Activated CD8-positive, alpha-beta T cell treated with anti-CD3 and anti-CD28 coated beads for 36 hours (primary cell): Measurements from ENCODE around the gene SIN3B. TPM values are rescaled to one million over a fixed set of nuclear protein-coding genes. Genes with fewer than 3 reads are reported as not detected.

ENCODE experiments used
- ATAC-seq: fragments of 200-7000 bp; cut with Tn5 transposase; one replicate; pipeline ENCODE4 v1.10.0; 2021; ENCODE audit warnings: mild to moderate bottlenecking, moderate library complexity
- CTCF ChIA-PET: fragments of 350-600 bp; sonication (Branson Sonifier 250); formaldehyde crosslinking; loops from one replicate; lab custom pipeline; 2021; ENCODE audit warnings: antibody characterized with exemption; lab: Charles Lee
- POLR2A ChIA-PET: fragments of 350-600 bp; sonication (Branson Sonifier 250); formaldehyde crosslinking; loops from one replicate; lab custom pipeline; 2021; ENCODE audit warnings: antibody characterized with exemption; lab: Charles Lee
- DNase-seq: peaks from one replicate; pipeline ENCODE4 v3.0.0-alpha.2; 2020
- H3K27ac Mint-ChIP-seq: one replicate; pipeline ENCODE4 v1.8.0; 2021; ENCODE audit warnings: mild to moderate bottlenecking, mixed read lengths
- H3K27me3 Mint-ChIP-seq: one replicate; pipeline ENCODE4 v1.8.0; 2021; ENCODE audit warnings: mixed read lengths
- H3K36me3 Mint-ChIP-seq: one replicate; pipeline ENCODE4 v1.8.0; 2021; ENCODE audit warnings: low read depth, mixed read lengths
- H3K4me1 Mint-ChIP-seq: one replicate; pipeline ENCODE4 v1.8.0; 2021; ENCODE audit warnings: low read depth, mixed read lengths
- H3K4me3 Mint-ChIP-seq: one replicate; pipeline ENCODE4 v1.8.0; 2021; ENCODE audit warnings: mild to moderate bottlenecking, moderate library complexity, mixed read lengths
- H3K9me3 Mint-ChIP-seq: one replicate; pipeline ENCODE4 v1.8.0; 2021; ENCODE audit warnings: mixed read lengths
- intact Hi-C: fragments of 100-400 bp; cut with micrococcal nuclease; formaldehyde crosslinking; loops from one replicate; pipeline ENCODE4 v1.10.0; 2022
- total RNA-seq, 2 experiments: library from RNA; stranded (reverse); gene quantifications; one replicate each; pipeline ENCODE4 v1.2.3, GENCODE V29; 2021
- TF ChIP-seq, protein P1 (sequence below): fragments of 200-600 bp; IDR thresholded peaks from one replicate; pipeline ENCODE4 v1.8.0; 2022; ENCODE audit warnings: antibody characterized with exemption, mild to moderate bottlenecking

Gene SIN3B
- total RNA-seq, 2 experiments from 2014 or later = 27.6 to 31.6 TPM

DNA sequence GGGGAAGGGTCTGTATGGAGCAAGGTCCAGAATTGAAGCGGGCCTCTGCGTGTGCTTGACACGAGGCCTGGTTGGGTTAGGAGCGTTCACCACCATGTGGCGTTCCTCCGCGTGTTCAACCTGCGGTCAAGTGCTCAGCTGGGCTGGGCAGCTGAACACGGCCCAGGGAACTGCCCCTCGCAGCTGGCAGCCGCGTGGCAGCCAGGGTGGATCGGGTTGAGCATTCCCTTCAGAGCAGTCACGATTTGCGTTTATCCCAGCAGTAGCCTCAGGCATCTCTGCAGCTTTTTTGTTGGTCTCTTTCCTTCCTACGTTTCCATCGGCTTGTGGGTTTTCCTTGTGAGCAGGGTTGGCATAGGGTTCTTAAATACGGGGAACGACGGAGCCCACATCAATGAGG lies 30.9 kb downstream of the SIN3B start:
- Mint-ChIP-seq H3K4me1 (no peaks in the 10 kb centered on the region), H3K9me3 (no peaks in the 10 kb centered on the region), H3K36me3 (peaks cover 8% of the 10 kb centered on the region), H3K27ac (no peak overlapping the region), H3K4me3 (no peak overlapping the region), H3K27me3 (no peaks in the 10 kb centered on the region)
- CTCF ChIA-PET = no interaction called here
- ATAC-seq = no peak
- intact Hi-C loops = no loop called here
- TF ChIP-seq, protein P1, sequence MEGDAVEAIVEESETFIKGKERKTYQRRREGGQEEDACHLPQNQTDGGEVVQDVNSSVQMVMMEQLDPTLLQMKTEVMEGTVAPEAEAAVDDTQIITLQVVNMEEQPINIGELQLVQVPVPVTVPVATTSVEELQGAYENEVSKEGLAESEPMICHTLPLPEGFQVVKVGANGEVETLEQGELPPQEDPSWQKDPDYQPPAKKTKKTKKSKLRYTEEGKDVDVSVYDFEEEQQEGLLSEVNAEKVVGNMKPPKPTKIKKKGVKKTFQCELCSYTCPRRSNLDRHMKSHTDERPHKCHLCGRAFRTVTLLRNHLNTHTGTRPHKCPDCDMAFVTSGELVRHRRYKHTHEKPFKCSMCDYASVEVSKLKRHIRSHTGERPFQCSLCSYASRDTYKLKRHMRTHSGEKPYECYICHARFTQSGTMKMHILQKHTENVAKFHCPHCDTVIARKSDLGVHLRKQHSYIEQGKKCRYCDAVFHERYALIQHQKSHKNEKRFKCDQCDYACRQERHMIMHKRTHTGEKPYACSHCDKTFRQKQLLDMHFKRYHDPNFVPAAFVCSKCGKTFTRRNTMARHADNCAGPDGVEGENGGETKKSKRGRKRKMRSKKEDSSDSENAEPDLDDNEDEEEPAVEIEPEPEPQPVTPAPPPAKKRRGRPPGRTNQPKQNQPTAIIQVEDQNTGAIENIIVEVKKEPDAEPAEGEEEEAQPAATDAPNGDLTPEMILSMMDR = no peak
- DNase-seq = no peak
- POLR2A ChIA-PET = no interaction called here

DNA sequence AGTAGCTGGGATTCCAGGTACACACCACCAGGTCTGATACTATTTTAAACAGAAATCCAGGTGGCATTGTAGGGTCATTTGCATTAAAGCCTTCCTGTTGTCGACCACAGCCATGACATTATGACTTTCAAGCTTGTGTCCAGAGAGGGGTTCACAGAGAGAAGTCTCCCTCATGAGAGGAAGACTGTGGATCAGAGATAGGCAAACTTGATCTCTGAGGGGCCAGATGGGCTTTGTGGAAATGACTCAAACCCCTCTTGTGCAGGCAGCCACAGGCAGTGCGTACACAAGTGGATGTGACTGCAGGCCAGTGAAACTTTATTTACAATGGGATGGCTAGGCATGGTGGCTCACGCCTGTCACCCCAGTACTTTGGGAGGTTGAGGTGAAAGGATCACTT lies 31.8 kb downstream of the SIN3B start:
- POLR2A ChIA-PET = no interaction called here
- intact Hi-C loops = no loop called here
- Mint-ChIP-seq H3K4me1 (no peaks in the 10 kb centered on the region), H3K27ac (no peak overlapping the region), H3K27me3 (no peaks in the 10 kb centered on the region), H3K9me3 (no peaks in the 10 kb centered on the region), H3K36me3 (peaks cover 8% of the 10 kb centered on the region), H3K4me3 (no peak overlapping the region)
- ATAC-seq (no peak), DNase-seq (no peak)
- CTCF ChIA-PET = no interaction called here
- TF ChIP-seq, protein P1 = no peak

DNA sequence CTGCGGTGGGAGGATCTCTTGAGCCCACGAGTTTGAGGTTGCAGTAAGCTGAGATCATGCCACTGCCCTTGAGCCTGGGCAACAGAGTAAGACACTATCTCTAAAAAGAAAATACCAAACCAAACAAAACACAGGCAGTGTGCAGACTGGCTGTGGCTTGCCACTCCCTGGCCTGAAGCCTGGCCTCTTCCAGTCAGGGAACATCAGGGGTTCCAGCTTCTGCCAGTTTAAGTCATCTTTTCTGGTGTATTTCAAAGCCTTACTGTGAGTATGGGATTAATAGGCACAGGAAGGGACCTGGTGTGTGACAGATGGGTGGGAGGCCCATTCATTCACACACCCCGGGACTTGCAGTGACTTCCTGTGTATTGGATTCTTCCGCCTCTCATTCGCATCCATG lies 32.6 kb downstream of the SIN3B start:
- H3K36me3 Mint-ChIP-seq = peaks cover 11% of the 10 kb centered on the region
- ATAC-seq (no peak), DNase-seq (no peak)
- TF ChIP-seq, protein P1 = no peak
- H3K27me3 Mint-ChIP-seq = no peaks in the 10 kb centered on the region
- no peaks in the 10 kb centered on the region for H3K9me3 Mint-ChIP-seq
- H3K4me1 Mint-ChIP-seq = no peaks in the 10 kb centered on the region
- ChIA-PET CTCF (no interaction called here), POLR2A (no interaction called here)
- no peak overlapping the region for H3K4me3 Mint-ChIP-seq
- intact Hi-C loops = no loop called here
- no peak overlapping the region for H3K27ac Mint-ChIP-seq

DNA sequence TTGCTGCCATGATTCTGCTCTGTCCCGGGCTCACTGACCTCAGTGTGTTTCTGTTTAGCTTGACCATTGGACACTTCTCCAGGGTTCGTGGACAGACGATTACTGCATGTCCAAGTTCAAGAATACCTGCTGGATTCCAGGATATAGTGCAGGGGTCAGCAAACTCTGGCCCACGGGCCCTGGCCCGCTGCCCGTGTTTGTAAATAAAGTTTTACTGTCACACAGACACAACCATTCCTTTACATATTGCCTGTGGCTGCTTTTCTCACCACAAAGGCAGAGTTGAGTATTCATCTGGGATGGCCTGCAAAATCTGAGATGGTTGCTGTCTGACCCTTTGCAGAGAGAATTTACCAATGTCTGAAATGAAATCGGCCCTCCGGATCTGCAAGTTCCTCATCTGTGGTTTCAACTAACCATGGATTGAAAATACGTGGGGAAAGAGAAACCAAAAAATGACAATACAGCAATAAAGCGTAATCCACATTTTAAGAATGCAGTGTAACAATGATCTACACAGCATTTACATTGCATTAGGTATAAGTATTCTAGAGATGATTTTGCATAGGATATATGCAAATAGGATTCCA lies 33.7 kb downstream of the SIN3B start:
- peaks cover 13% of the 10 kb centered on the region for H3K36me3 Mint-ChIP-seq
- no peaks in the 10 kb centered on the region for H3K27me3 Mint-ChIP-seq
- ChIA-PET CTCF (no interaction called here), POLR2A (no interaction called here)
- intact Hi-C loops = no loop called here
- H3K9me3 Mint-ChIP-seq = no peaks in the 10 kb centered on the region
- TF ChIP-seq, protein P1 = no peak
- DNase-seq = no peak
- no peak for ATAC-seq
- no peak overlapping the region for H3K27ac Mint-ChIP-seq
- no peaks in the 10 kb centered on the region for H3K4me1 Mint-ChIP-seq
- H3K4me3 Mint-ChIP-seq = no peak overlapping the region

DNA sequence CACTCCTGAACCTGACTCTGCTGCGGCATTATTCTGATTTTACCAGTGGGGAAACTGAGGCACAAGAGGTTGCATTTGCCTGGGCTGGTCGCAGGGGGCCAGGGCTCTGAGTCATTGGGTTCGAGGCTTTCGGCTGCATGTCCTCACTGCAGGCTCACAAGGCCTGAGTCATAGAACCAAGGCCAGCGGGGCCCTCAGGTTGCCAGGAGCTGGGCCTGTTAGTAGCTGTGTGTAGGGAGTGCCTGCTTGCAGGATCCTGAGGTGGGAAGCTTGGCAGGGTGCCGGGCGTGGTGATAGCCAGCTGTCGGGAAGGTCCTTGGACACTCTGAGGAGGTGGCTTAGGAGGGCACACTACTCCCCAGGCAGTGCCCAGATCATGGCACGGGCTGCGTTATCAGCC lies 38.0 kb downstream of the SIN3B start:
- H3K27me3 Mint-ChIP-seq = no peaks in the 10 kb centered on the region
- no peaks in the 10 kb centered on the region for H3K9me3 Mint-ChIP-seq
- DNase-seq (no peak), ATAC-seq (no peak)
- peaks cover 21% of the 10 kb centered on the region for H3K36me3 Mint-ChIP-seq
- intact Hi-C loops = no loop called here
- TF ChIP-seq, protein P1 = no peak
- ChIA-PET POLR2A (no interaction called here), CTCF (no interaction called here)
- H3K4me1 Mint-ChIP-seq = no peaks in the 10 kb centered on the region
- H3K27ac Mint-ChIP-seq = no peak overlapping the region
- H3K4me3 Mint-ChIP-seq = no peak overlapping the region
